ENCODE measurements around the gene PLXNB2.

PLXNB2 gene

DNA sequence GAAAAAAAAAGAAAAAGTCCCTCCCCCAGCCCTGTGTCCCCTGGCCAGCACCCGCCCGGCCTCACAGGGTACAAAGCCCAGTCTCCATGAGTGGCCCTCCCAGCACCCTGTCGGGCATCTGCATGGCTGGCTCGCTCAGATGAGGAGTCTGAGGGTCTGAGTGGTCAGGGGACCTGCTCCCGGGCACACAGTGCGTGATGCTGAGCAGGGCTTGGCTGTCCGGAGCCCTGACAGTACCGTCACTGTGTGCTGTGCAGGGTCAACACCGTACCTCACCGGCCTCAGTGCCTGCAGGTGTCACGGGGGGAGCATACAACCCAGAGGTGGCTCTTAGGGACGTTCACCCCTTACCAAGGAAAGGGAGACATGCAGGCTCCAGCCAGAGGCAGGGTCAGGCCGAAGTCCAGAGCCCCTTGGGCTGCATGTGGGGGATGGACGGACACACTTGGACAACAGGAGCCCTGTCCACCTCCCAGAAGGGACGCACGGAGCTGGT is 3.6 kb upstream of the PLXNB2 start:
- no peak for ATAC-seq
- DNase-seq: no peak

DNA sequence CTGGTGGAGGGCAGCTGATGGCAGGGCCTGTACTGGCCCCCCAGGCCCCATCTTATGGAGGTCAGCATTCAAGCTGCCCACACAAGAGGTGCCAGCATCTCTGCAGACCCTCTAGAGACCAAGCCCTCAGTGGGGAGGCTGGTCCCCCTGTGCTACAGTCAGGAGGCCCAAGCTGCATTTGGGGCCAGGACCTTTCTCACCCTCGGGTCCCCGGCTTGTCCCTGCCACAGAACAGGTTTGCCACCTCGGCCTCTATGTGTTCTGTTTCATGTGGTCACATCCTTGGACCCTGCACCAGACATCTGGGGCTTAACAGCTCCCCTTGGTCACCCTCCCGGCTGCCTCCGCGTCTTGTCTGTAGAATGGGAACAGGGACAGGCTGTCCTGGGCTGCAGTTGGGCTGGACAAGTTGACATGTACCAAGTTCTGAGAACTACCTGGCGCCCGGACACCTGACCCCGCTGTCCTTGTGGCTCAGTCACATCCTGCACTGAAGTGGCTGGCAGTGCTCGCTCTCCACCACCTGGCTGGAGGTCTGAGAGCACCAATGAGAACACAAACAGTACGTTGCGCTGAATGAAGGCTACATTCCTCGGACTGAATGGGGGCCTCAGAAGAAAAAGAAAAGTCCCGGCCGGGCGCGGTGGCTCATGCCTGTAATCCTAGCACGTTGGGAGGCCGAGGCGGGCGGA is 2.7 kb upstream of the PLXNB2 start:
- DNase-seq (no peak), ATAC-seq (no peak)

DNA sequence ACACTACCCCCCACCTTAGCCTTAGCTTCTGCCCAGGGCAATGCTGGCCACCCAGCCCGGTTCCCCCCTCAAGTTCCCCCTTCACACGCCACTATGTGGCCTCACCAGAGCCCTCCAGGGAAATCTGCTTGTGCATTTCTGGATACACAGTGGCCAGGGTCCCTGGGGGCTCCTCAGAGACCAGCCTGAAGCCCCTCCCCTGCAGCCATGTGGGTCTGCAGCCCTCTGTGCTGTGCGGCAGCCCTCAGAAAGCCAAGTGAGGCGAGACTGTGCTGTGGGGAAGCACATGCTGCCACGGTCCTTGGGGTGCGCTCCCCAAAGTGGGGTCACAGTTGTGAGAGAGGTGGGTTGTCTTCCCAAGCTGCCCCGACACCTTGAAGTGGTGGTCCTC is 2.1 kb upstream of the PLXNB2 start:
- no peak for DNase-seq
- ATAC-seq: no peak

DNA sequence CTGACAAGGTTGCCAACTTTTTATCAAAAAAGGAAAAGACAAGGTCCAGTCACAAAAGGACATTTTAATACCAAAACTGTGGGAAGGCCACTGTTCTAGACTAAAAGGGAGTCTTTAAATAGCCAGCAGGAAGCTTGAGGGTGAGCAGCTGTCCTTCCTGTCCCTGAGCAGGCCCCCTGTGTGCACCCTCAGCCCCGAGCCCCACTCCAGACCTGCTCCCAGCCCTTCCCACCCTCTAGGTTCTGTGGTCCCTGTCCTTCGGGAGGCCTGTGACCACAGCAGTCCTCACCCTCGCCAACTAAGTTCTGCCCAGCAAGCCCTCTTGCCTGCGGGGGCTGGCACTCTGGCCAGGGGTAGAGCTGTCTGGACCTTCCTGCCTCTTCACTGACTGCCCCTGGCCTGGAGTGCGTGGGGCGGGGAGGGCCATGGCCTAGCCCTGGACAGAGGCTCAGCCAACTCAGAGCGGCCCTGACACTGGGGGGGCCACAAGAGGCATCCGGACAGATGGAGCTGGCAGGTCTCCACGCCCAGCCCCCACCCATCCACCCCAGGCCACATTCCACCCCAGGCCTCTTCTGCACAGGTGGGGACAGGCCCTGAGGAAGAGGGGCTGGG is 1.6 kb upstream of the PLXNB2 start:
- no peak for ATAC-seq
- DNase-seq: no peak

DNA sequence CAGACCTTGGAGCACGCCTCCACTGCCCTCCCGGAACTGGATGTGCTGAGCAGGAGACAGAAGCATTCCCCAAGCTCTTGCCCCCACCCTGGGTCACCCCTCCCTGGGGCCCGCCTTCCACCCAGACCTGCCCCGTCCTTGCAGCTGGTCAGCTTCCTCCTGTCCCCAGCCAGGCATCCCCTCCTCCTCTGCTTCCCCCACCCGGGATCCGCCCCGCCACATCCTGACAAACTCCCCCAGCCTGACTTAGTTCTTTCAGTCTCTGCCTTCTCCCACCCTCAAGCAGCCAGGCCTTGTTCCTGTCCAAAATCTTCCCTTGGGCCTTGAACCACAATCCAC is 1.1 kb upstream of the PLXNB2 start:
- ATAC-seq (no peak), DNase-seq (no peak)

DNA sequence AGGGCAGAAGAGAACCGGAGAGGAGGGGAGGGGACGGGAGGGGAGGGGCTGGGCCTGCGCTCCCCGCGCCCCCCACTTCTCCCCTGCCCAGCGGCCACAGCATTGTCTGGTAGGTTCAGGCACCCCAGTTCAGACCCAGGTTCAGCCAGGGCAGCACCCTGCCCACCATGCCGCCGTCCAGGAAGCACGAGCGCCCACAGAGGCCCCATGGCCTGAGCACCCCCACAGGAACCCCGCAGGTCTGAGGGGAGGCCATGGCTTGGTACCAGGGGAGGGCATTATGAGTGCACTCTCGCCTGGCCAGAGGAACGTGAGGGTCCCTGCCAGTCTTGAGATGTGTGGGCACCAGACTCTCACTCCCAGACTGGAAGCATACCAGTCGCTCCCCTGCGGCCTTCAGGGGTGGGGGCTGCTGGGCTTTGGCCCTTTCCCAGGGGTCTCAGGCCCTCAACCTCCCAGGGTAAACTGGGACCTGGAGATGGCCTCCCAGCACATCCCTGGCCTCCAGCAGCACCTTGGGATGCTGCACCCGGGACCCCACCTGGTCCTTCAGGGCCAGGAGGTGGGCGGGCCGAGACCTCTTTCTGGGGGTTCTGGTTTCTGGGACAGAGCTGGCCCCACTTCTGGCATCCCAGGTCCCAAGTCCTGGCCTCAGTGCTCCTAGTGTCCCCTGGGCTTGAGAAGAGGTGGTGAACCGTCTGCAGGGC is 597 bp upstream of the PLXNB2 start:
- DNase-seq (no peak), ATAC-seq (no peak)

DNA sequence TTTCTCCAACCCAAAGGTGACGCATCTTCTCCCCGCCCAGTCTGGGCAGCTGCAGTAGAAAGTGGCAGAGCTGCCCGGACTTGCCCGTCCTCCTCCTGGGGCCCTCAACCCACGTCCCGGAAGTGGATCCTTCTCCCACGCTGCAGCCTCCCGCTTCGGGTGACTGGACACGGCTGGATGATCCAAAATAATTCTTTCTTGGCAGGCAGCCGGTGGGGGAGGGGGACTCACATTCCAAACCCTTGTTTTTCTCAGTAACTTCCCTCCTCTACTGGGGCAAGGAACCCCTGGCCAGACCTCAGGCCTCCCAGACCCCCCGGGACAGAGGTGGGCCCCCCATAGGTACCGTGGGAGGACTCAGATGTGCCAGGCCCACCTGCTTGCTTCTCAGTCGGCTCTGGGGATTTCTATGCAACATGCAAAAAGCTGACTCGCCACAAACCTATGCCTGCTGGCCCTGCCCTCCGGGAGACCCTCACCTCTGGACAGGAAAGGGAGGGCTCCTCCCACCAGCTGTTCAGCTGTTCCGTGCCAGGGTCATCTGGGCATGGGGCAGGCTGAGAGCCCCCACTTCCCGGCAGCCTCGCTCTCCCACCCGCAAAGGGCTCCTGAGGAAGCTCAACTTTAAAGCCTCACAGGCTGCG is 1.4 kb downstream of the PLXNB2 start:
- ATAC-seq: no peak

DNA sequence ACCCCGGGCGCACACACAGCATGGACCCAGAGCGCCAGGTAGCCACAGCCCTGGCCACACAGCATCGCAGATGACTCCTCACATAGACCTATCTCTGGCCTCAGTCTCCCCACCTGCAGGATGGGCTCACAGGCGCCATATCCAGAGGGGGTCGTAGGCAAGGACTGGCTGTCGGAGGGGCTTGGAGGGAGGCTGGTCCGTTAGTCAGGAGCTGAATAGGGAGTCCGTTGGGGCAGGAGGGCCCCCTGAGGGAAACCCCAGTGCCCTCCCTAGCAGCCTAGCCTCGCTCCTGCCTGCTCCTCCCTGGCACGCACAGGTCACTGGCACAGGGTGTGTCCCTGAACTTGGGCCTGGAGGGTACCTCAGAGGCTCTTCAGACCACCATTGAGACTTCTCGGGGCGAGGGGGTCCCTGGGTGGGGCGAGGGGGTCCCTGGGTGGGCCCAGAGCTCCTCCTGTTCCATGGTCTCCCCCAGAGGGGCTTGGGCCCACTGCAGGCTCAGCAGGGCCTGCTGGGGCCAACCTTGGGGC is 2.0 kb downstream of the PLXNB2 start:
- DNase-seq: no peak
- no peak for ATAC-seq

More for the DNA sequence above, 1.4 kb downstream of the PLXNB2 start:
- peak; percentile 35 for DNase-seq

DNA sequence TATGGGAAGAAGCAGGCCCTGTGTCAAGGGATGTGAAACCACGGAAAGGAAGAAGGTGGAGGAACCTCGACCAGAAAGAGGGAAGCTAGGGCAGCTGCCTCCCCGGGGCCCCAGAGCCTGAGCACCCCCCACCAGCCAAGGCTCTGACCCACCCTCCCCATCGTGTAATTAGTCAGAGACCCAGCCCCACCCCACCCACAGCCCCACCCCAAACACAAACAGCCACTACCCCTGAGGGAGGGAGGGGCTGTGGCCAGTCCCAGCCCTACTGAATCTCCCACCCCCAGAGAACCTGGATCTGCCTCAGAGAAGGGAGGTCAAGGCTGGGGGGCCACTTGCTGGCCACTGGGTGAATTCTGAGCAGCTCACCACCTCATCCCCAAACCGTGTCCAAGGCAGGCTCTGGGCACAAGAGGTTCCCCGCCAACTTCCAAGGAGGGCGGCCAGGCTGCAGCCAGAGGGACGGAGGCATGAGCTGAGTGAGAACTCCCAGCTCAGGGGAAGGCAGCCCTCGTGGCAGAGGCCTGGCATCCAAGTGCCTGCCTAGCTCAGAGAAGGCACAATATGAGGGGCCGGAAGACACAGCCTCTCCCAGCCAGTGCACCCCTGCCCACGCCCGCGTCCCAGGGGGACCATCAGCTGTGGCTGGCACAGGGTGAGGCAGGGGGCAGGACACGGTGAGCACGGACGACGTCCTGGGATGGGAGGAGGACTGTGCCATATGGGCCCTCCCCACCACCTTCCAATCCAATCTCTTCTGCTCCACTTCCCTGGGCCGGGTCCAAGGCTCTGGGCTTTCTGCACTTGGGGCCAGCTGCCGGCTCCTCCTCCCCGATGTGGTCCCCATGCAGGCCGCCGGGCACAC is 2.7 kb downstream of the PLXNB2 start:
- no peak for DNase-seq
- ATAC-seq: no peak

DNA sequence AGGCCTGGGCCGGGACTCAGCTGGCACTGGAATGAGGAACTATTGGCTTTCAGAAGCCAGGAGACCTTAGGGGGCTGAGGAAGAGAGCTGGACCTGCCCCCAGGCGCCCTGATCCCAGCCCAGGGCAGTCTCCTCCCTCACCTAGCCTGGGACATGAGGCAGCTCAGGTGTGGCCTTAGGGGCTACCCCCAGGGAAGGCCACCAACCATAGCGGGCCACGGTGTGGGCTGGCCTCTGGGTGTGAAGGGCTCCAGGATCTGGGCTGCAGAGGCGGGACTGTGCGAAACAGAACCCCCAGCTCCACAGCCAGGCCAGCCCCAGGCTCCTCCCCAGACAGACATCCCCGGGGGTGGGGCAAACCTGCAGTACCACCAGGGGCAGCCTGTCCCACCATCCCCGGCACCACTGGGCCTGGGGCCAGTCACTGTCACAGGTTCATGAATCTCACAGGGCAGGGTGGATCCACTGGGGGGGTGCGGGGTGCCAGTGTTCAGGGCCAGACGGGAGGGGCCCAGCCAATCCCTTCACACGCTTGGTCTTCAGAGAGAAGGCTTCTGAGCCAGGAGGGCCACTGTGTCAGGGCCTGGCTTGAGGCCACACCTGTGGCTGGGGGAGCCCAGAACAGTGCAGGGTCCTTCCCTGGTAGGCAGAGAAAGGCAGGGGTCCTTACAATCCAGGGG is 3.5 kb downstream of the PLXNB2 start:
- ATAC-seq (no peak), DNase-seq (no peak)

DNA sequence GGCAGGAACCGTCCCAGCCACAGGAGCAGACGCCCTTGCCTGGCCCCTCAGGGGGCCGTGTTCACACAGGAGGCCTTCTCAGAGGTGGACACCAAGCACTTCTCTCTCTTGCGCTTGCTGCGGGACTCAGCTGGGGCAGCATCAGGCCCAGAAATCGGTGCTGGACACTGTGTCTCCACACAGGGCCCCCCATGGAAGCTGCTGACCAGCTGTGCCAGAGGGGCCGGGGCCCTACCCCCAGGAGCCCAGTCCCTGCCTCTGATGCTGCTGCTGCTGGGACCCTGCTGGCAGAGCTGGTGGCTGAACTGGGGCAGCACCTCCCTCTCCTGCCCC is 4.0 kb downstream of the PLXNB2 start:
- DNase-seq: no peak
- no peak for ATAC-seq

DNA sequence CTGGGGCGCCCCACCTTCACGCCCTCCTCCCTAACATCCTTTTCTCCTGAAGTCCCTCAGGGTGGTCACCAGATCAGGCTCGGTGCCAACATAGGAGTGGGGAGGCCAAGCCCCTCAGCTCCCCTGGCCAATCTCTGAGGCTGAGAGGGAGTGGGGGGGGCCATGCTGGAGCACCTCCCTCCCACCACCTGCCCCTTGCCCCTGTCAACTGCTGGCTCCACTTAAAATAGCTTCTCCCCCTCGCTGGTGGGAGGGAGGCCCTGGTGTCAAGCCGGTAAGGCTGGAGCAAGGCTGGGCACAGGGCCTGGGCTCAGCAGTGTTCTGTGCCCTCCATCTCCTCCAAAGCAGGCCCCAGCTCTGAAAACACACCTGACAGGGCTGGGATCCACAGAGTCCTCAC is 4.9 kb downstream of the PLXNB2 start:
- DNase-seq (no peak), ATAC-seq (no peak)

DNA sequence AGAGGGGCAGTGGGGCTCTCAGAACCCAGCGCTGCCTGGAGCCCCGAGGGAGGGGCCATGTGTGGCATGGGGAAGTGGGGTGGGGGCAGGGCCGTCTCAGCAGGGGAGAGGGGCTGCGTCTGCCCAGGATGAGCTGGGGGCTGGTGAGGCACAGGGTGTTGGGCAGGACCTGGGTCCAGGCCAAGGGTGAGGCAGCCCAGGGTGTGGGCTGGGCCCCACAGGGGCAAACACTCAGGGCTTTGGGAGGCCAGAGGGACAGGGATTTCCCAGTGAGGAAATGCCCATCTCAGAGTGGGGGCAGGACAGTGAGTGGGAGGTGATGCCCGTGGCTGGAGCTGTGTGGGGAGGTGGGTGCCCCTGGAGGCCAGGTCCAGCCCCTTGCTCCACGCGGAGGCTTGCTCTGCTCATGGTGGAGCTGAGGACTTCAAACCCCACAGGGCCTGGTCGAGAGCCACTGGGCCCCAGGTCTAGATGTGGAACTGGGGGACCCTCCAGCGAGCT is 5.4 kb downstream of the PLXNB2 start:
- no peak for ATAC-seq
- no peak for DNase-seq

DNA sequence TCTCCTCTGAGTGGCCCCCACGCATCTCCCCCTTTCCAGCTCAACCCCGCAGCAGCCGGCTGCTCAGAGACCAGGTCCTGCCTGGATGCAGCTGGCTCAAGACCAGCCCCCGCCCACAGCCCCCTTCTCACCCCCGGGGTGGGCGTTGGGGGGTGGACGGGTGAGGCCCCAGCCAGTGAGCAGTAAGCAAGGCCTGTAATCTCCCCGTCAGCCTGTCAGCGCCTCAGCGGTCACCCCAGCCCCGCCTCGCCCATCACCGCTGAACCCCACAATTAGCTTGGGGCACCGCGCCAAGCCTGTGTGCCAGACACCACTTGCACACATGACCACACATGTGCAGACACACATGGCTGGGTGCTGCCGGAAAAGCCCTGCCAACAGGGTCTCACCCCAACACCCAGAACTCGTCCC is 5.9 kb downstream of the PLXNB2 start:
- ATAC-seq (no peak), DNase-seq (no peak)

DNA sequence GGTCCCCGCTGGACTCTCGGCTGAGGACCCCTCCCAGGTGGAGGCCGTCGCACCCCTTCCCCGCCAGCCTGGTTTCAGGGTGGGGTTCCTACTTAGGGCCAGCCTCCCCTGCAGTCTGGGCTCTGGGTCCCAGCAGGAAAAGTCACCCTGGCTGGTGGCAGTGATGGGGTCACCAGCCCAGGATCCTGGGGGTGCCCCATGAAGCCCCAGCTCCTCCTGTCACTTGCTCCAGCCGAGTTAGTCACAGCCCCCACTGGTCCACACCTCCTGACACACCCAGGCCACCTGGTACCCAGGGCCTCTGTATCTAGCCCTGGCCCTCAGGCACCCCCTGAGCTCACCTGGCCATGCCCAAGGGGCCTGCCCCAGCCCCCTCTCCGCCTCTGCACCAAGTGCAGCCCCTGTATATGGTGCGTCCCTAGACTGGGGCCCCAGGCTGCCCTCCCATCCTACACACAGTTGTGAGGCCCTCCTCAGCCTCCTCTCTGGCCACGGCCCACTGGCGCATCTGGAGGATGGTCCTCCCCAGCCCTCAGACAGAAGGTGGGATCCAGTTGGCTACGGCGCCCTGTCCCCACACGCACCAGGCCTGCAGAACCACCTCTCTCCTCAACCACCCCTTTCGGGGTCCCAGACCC is 6.7 kb downstream of the PLXNB2 start:
- ATAC-seq (no peak), DNase-seq (no peak)

DNA sequence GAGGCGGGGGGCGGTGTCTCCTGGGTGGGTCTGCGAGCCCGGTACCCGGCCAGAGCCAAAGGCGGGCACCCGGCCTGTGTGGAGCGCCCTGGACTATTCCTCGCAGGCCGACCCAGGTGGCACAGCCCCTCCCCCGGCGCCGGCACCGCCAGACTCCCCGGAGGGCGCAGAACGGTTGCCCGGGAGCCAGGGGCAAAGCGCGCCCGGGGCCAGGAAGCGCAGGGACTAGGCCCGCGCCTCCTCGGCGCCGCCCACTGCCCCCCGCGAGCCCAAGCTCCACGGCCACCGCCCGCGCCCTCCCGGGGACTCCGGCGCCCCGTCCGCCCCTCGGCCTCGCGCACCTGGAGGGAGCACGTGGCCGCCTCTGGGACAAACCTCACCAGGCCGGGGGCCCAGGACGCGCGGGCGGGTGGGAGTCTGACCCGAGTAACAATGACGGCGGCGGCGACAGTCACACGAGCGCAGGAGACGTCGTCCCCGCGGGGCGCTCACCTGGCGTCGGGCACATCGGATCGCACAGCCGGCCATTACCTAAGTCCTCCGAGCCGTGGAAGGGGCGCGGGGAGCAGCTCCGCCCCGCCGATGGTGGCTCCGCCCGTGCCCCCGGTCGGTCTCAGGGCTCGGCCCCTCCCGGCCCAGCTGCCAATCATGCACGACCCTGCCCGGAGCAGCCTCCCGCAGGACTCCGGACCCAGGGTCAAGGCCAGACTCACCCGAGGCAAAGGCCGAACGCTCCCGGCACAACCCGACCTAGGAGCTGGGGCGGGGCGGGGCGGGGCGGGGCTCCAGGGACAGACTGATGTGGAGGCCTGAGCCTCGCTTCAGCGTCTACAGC is 7.4 kb downstream of the PLXNB2 start:
- ATAC-seq (no peak), DNase-seq (no peak)

DNA sequence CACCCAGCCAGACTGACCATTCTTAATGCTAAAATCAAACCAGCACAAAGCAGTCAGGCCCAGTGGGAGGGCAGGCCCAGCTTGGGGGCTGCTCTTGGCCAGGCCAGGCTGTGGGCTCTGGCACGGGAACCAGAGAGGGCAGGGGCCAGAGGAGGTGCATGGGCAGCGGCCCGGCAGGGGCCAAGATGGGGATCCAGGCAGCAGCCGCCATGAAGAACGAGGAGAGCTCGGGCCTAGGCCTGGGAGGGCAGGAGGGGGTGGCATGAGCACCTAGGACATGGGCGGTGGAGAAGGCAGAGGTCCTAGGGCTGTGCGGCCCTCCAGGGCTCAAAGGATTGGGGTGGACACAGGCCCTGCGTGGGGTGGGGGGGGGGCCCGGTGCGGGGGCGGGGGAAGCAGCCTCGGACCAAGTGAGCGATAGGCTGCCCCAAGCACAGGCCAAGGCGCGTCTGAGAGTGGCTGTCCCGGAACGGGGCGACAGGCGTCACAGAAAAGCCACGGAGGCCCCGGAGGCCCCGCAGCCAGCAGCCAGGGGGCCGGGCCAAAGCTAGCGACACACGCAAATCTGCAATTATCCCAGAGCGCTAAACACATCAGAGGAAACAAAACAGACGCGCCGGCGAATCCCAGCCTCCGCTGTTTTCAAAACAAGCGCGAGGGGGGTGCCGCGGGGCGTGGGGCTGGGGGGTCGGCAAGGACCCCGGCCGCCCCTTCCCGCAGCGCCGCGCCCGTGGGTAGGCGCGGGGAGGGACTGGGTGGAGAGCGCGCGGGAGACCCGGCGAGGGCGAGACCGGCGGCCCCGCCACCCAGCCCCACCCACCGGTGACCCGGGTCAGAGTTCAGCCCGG is 8.3 kb downstream of the PLXNB2 start:
- ATAC-seq: no peak
- no peak for DNase-seq

DNA sequence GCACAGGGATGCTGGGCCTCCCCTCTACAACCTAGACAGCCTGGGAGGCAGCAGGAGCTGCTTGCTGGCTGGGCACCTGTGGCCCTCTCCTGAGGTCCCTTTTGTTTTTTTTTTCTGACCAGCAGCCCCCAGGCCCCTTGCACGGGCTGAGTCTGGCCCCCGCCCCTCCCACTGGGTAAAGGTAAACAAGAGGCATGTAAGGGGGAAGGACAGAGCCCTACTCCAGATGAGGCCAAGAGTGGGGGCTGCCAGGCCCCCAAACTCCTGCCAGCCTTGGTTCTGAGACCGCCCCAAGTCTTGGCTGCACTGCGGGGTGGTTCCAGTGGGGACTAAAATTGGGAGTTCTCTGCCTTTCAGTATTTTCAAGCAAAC is 9.2 kb downstream of the PLXNB2 start:
- no peak for ATAC-seq
- DNase-seq: no peak

Data from stimulated activated naive CD8-positive, alpha-beta T cell treated with anti-CD3 and anti-CD28 coated beads, Interleukin-15, Interleukin-2, amounts not matched to agents 100 U/mL and 50 U/mL, for 24 hours (primary cell).